ENCODE measurements around the gene ACTRT3. TPM values are rescaled to one million over a fixed set of nuclear protein-coding genes. Genes with fewer than 3 reads are reported as not detected.

ACTRT3 gene
- 1.5 TPM in 2 replicates for total RNA-seq
- long read RNA-seq, transcript ACTRT3-201 (2 exons, 2,005 nt), result major isoform, 5 of 6 reads
- long read RNA-seq, partial matches to known transcripts, result 0 of 6 reads
- long read RNA-seq, other reads (novel, unspliced or antisense), result 1 of 6 reads

DNA sequence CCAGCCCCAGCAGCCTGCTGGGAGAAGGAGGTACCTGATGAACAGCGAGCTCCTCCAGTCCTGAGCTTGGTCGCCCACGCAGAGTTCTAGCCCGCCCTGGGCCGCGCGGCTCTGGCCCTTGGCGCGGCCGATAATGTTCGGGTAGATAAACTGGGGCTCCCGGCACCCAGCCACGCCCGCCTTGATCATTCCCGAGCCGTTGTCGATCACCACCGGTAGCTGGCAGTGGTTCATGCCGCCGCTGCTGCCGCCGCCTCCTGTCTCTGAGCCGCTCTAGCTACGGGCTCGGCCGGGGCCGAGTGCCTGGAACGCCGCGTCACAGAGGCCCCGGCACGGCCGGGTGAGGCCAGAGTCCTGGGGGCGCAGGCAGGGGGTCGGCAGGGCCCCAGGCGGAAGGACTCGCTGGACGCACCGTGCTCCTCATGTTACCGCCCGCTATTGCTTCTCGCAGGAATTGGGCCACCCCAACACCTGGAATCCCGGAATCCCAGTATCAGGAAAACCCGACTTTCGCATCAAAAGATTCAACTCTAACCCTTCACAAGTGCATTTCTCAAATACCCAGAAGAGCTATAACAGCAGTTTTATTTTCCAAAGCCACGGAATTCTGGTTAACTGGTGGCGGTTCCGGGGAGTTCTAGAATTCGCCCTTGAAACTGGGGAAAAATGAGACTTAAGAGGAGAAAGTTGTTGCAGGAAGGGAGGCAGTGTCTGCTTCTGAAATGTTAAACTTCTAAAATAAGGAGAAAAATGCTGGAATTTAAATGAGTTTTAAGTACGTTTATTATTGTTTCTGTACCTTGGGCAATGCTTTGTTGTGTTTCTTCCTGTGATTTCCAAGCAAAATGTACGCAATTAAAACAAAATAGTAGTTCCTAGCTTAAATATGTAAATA lies at the start of gene ACTRT3:
TSS of gene ACTRT3 (minus strand) at position 275 of the 895 bp plus-strand sequence. CDS start at position 234, 41 bp downstream.
- Mint-ChIP-seq H3K4me1 (peaks cover 41% of the 10 kb centered on the region), H3K36me3 (ENCODE audit: low read depth) (peaks cover 19% of the 10 kb centered on the region), H3K27me3 (ENCODE audit: low read depth) (peaks cover 28% of the 10 kb centered on the region), H3K4me3 (peak within 1 kb of the TSS; percentile 98), H3K27ac (ENCODE audit: unreplicated experiment) (peak within 1 kb of the TSS; percentile 82), H3K9me3 (peaks cover 18% of the 10 kb centered on the region)
- peak; percentile 71 for DNase-seq (ENCODE audit: low read depth, low spot score)
- TF ChIP-seq, protein P1, sequence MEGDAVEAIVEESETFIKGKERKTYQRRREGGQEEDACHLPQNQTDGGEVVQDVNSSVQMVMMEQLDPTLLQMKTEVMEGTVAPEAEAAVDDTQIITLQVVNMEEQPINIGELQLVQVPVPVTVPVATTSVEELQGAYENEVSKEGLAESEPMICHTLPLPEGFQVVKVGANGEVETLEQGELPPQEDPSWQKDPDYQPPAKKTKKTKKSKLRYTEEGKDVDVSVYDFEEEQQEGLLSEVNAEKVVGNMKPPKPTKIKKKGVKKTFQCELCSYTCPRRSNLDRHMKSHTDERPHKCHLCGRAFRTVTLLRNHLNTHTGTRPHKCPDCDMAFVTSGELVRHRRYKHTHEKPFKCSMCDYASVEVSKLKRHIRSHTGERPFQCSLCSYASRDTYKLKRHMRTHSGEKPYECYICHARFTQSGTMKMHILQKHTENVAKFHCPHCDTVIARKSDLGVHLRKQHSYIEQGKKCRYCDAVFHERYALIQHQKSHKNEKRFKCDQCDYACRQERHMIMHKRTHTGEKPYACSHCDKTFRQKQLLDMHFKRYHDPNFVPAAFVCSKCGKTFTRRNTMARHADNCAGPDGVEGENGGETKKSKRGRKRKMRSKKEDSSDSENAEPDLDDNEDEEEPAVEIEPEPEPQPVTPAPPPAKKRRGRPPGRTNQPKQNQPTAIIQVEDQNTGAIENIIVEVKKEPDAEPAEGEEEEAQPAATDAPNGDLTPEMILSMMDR (conservative IDR thresholded peaks at IDR 0.05), result no peak

DNA sequence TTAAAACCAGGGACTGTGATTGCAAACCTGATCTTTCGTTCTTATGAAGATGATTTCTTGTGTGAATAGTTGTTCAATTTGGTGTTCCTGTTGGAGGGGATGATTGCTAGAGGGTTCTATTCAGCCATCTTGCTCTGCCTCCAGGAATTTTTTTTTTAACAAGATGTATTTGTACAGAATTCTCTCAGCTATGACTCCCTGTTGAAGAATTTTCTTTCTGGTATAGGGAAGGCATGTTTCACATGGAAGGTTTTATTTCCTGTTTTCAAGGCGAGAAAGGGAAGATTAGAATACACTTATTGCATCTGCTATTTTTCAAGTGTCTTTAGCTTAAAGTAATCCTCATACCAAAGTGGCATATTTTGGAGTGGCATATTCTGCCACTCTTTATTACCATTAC lies 49.0 kb upstream of the ACTRT3 start:
- Mint-ChIP-seq H3K36me3 (ENCODE audit: low read depth) (peaks cover 6% of the 10 kb centered on the region), H3K4me3 (no peak overlapping the region), H3K9me3 (peaks cover 7% of the 10 kb centered on the region), H3K4me1 (peaks cover 5% of the 10 kb centered on the region), H3K27me3 (ENCODE audit: low read depth) (no peaks in the 10 kb centered on the region), H3K27ac (ENCODE audit: unreplicated experiment) (no peak overlapping the region)
- no peak for DNase-seq (ENCODE audit: low read depth, low spot score)
- TF ChIP-seq, protein P1 (conservative IDR thresholded peaks at IDR 0.05), result no peak

DNA sequence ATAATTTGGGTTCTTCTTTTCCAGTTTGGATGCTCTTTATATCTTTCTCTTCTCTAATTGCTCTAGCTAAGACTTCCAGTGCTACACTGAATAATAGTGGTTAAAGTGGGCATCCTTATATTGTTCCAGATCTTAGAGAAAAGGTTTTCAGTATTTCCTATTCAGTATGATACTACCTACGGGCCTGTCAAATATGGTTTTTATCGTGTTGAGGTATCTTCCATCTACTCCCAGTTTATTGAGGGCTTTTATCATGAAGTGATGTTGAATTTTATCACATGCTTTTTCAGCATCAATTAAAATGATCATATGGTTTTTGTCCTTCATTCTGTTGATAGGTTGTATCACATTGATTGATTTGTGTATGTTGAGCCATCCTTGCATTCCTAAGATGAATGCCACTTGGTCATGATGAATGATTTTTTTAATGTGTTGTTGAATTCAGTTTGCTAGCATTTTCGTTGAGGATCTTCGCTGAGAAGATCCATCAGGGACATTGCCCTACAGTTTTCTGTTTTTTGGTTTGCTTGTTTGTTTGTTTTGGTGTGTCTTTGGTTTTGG lies 46.3 kb upstream of the ACTRT3 start:
- H3K27ac Mint-ChIP-seq (ENCODE audit: unreplicated experiment), result no peak overlapping the region
- DNase-seq (ENCODE audit: low read depth, low spot score), result no peak
- H3K9me3 Mint-ChIP-seq, result peaks cover 11% of the 10 kb centered on the region
- H3K4me3 Mint-ChIP-seq, result no peak overlapping the region
- TF ChIP-seq, protein P1 (conservative IDR thresholded peaks at IDR 0.05), result no peak
- H3K4me1 Mint-ChIP-seq, result peaks cover 24% of the 10 kb centered on the region
- H3K27me3 Mint-ChIP-seq (ENCODE audit: low read depth), result no peaks in the 10 kb centered on the region
- peaks cover 10% of the 10 kb centered on the region for H3K36me3 Mint-ChIP-seq (ENCODE audit: low read depth)

DNA sequence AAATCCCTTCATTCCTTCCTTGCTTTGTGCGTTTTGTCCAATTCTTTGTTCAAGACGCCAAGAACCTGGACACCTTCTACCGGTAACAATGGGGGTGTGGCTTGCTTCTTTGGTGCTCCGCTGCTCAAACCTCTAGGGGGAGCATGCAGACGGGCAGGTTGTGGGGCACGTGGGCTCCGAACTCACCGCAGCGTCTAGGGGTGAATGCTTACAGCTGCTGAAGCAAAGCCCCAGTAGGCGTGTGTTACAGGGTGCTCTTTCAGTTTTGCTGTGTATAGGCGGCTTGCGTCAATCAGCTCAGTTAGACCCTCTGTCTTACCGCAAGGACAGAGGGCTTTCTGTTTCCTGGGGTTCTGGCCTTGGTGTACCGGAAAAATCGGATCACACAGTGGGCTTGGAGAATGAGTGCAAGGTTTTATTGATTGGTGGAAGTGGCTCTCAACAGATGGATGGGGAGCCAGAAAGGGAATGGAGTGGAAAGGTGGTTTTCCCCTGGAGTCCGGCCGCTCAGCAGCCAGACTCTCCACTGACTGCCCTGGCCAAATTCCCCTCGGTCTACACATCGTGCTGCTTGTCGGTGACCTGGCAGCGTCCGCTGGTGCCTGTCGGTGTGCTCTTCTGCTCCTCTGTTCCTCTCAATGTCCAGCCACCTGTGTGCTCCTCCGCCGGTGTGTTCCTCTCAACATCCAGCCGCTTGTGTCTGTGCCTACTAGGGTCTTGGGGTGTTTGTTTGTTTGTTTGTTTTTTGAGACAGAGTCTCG lies 44.6 kb upstream of the ACTRT3 start:
- peaks cover 11% of the 10 kb centered on the region for H3K9me3 Mint-ChIP-seq
- H3K36me3 Mint-ChIP-seq (ENCODE audit: low read depth), result peaks cover 10% of the 10 kb centered on the region
- H3K4me1 Mint-ChIP-seq, result peaks cover 28% of the 10 kb centered on the region
- H3K27ac Mint-ChIP-seq (ENCODE audit: unreplicated experiment), result peak overlapping the region; percentile 39
- peak overlapping the region; percentile 97 for H3K4me3 Mint-ChIP-seq
- no peaks in the 10 kb centered on the region for H3K27me3 Mint-ChIP-seq (ENCODE audit: low read depth)
- TF ChIP-seq, protein P1 (conservative IDR thresholded peaks at IDR 0.05), result peak; percentile 42
- DNase-seq (ENCODE audit: low read depth, low spot score), result no peak

DNA sequence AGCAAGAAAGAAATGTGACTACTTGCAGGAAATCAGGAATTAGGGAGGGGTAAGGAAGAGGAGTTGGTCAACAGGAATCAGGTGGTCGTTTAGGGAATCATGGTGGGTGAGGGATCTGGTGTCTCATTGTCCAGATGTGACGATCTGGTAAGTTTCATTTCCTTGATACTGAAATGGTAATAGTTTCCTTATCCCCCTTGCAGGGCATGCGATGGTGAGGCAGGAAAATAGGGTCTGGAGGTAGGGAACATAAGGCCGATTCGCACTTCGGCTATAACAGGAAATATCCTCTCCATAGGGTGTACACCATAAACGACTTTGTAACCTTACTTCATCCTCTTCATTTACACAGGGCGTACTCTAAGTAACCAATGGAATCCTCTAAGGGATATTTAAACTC lies 43.9 kb upstream of the ACTRT3 start:
- H3K27ac Mint-ChIP-seq (ENCODE audit: unreplicated experiment), result peak overlapping the region; percentile 87
- H3K4me1 Mint-ChIP-seq, result peaks cover 28% of the 10 kb centered on the region
- peaks cover 11% of the 10 kb centered on the region for H3K9me3 Mint-ChIP-seq
- TF ChIP-seq, protein P1 (conservative IDR thresholded peaks at IDR 0.05), result no peak
- no peak for DNase-seq (ENCODE audit: low read depth, low spot score)
- H3K4me3 Mint-ChIP-seq, result peak overlapping the region; percentile 97
- peaks cover 11% of the 10 kb centered on the region for H3K36me3 Mint-ChIP-seq (ENCODE audit: low read depth)
- H3K27me3 Mint-ChIP-seq (ENCODE audit: low read depth), result no peaks in the 10 kb centered on the region
